Measurements from ENCODE around the gene COG1. TPM values are rescaled to one million over a fixed set of nuclear protein-coding genes. Genes with fewer than 3 reads are reported as not detected.

COG1 gene
- total and polyA plus RNA-seq, 9 of the 15 experiments (the other 6 are each of a cell fraction or from before 2014, with no cell fraction given) = 9.5 to 26.8 (median 12.9) TPM

DNA sequence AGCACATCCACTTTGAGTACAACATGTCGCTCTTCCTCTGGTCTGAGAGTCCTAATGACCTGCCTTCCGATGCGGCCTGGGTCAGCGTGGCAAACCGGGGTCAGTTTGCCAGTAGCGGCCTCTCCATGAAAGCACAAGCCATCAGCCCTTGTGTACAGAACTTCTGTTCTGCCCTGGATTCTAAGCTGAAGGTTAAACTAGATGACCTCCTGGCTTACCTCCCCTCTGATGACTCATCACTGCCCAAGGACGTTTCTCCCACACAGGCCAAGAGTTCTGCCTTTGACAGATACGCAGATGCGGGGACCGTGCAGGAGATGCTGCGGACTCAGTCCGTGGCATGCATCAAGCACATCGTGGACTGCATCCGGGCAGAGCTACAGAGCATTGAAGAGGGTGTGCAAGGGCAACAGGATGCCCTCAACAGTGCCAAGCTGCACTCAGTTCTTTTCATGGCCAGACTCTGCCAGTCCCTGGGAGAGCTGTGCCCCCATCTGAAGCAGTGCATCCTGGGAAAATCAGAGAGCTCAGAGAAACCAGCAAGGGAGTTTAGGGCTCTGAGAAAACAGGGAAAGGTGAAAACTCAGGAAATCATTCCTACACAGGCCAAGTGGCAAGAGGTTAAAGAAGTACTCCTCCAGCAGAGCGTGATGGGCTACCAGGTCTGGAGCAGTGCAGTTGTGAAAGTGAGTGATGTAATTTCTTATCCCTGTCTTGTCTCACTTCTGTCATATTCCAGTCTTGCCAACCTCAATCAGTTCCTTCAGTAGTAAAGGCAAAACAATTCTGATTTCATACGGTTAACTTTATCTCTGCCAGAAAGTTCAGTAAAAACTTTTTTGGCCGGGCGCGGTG lies 8.6 kb downstream of the COG1 start (continued):
- TF ChIP-seq CBX2 (IDR thresholded peaks at IDR 0.05; ENCODE audit: insufficient read depth, low read length, poor library complexity, severe bottlenecking) = no peak
- no peak for TF ChIP-seq SP2 (IDR thresholded peaks at IDR 0.05; ENCODE audit: extremely low read depth, low read depth, low read length, poor library complexity, severe bottlenecking)
- peak; percentile 74 for TF ChIP-seq TCF3 (CRISPR knock-in tag; IDR thresholded peaks at IDR 0.05)
- 0 out of 2 replicates have a peak, but pooled peaks have one; percentile 19 for TF ChIP-seq SOX6 (IDR thresholded peaks at IDR 0.05)
- TF ChIP-seq, protein P1, sequence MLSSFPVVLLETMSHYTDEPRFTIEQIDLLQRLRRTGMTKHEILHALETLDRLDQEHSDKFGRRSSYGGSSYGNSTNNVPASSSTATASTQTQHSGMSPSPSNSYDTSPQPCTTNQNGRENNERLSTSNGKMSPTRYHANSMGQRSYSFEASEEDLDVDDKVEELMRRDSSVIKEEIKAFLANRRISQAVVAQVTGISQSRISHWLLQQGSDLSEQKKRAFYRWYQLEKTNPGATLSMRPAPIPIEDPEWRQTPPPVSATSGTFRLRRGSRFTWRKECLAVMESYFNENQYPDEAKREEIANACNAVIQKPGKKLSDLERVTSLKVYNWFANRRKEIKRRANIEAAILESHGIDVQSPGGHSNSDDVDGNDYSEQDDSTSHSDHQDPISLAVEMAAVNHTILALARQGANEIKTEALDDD (IDR thresholded peaks at IDR 0.05) = no peak
- TF ChIP-seq SMARCE1 (IDR thresholded peaks at IDR 0.05) = peak; percentile 67
- TF ChIP-seq BRCA1 (IDR thresholded peaks at IDR 0.05) = no peak
- TF ChIP-seq BRCA1 (CRISPR knock-in tag; IDR thresholded peaks at IDR 0.05) = no peak
- TF ChIP-seq CREM (IDR thresholded peaks at IDR 0.05; ENCODE audit: low read depth) = 0 out of 2 replicates have a peak, but pooled peaks have one; percentile 25
- TF ChIP-seq HNRNPH1 (optimal IDR thresholded peaks at IDR 0.05; ENCODE audit: low read depth, low read length) = no peak
- peak; percentile 41; the same call in 1 of the 2 replicates for TF ChIP-seq EP300 (IDR thresholded peaks at IDR 0.05; ENCODE audit: low read length)
- TF ChIP-seq, protein P2, sequence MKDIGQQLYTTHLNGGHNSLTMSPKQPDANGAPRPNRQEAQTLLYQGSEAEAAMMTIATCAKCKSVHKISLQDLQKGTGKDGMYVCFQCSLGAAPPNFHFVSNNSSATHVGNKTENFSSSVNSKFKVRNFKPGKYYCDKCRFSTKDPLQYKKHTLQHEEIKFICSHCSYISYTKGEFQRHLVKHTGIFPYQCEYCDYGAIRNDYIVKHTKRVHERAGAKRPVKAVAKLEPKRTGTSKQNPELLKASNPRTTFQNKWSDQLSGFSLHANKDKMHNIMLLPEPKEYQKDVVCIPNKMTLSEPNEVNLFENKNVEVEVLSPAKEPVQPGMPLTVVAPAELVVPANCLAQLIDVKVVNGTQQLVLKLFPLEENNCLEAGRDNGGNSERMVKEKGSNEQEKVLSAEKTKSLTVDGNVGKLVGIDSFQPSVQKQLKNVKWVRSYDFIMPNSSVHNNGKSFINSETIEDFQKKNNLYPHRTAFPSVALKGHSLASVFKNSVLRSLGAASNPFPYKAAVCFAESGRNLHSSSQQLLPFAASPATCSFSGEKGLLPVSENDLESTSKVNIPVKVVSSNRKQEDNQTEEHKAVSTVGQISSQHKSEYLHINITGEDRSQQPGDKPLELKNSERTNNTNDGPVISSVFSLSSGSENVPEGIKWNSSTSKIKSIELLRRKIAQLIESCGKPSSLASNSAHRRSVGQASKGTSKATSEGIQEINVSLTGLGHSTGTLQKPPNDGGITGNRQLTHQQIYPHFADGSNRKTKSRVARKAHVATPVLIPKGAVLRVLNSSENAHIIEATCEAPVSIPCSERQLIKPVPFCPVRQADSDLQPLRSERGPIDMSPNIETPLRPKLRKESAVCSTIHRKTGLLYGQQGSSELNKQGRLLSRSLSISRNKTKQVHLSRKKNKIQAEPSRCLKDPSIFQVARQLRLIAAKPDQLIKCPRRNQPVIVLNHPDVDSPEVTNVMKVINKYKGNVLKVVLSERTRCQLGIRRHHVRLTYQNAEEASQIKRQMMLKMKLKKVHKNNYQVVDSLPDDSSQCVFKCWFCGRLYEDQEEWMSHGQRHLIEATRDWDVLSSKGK (CRISPR knock-in tag; IDR thresholded peaks at IDR 0.05) = no peak
- TF ChIP-seq FOXA3 (CRISPR knock-in tag; conservative IDR thresholded peaks at IDR 0.05 in 1 of 2, IDR thresholded peaks at IDR 0.05 in 1 of 2) = no peak
- TF ChIP-seq CREB1 (IDR thresholded peaks at IDR 0.05) = no peak
- peak; percentile 40; the same call in 1 of the 2 replicates for TF ChIP-seq CREB1 (CRISPR knock-in tag; IDR thresholded peaks at IDR 0.05)
- no peak for TF ChIP-seq BCOR (IDR thresholded peaks at IDR 0.05)
- TF ChIP-seq SREBF1 (IDR thresholded peaks at IDR 0.05; ENCODE audit: borderline replicate concordance, low read depth, low read length) = no peak
- no peak for TF ChIP-seq MAFF (IDR thresholded peaks at IDR 0.05; ENCODE audit: low read length)
- TF ChIP-seq NRF1 (conservative IDR thresholded peaks at IDR 0.05 in 1 of 2, IDR thresholded peaks at IDR 0.05 in 1 of 2) = peak; percentile 29 to 50; a peak in 1 of 4 replicates
- no peak for TF ChIP-seq NUFIP1 (IDR thresholded peaks at IDR 0.05; ENCODE audit: partially characterized antibody)
- TF ChIP-seq GTF2E2 (tag; IDR thresholded peaks at IDR 0.05) = no peak
- TF ChIP-seq ZBTB7A (IDR thresholded peaks at IDR 0.05; ENCODE audit: borderline replicate concordance, control insufficient read depth, low read depth, low read length) = no peak

Measured in K562 (cell line).